HG02885 (cell line): ENCODE measurements around the gene ILF3.

ENCODE experiments used
- ATAC-seq: cut with Tn5 transposase; IDR thresholded peaks from one replicate; pipeline ENCODE4 v1.9.1; 2021; ENCODE audit warnings: mild to moderate bottlenecking; ENCODE audit not compliant: unreplicated experiment, poor library complexity

The ILF3 gene

DNA sequence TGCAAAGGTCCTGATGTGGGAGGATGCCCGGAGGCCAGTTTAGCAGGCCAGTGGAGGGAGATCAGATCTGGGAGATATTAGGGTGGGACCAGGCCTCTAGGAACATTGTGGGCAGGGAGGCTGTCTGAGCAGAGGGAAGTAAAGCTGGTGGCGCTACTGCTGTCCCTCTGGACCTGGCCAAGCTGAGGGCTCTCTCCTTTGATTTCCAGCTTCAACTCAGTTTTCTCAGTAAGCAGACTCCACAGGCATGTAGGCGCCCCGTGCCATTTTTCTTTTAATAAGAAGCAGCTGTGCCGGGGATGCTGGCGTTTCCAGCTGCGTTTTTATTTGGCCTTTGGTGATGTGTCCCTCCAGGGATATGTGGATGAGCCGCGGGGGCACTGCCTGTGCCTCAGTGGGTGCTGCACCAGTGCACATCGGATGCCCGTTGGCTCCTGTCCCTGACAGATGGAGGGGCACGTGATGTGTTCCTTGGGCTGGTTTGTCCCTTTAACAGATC lies 70.5 kb downstream of the ILF3 start:
- ATAC-seq, result no peak

DNA sequence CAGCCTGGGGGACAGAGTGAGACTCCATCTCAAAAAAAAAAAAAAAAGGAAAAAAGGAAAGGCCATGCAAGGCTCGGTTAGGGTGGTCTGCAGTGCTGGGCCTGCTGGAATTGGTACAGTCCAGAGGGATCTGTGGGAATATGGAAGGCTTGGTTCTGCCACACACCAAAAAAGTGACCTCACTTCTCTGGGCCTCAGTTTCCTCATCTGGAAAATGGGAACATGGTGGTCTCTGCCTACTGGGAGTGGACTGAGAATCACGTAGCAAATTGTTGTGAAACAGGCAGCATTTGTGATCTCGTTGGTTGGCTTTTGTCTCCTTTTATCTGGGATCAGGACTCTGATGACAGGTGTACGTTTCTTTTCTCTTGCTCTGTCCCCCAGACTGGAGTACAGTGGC lies 71.3 kb downstream of the ILF3 start:
- ATAC-seq, result no peak

- no peak for ATAC-seq
These were observed 72.1 kb downstream of the ILF3 start for GRCh38 chr19:10726268-10726667.

GRCh38 chr19:10727685-10728201 lies 73.6 kb downstream of the ILF3 start:
- no peak for ATAC-seq

- no peak for ATAC-seq
These were observed 75.3 kb downstream of the ILF3 start for GRCh38 chr19:10729411-10729810.

DNA sequence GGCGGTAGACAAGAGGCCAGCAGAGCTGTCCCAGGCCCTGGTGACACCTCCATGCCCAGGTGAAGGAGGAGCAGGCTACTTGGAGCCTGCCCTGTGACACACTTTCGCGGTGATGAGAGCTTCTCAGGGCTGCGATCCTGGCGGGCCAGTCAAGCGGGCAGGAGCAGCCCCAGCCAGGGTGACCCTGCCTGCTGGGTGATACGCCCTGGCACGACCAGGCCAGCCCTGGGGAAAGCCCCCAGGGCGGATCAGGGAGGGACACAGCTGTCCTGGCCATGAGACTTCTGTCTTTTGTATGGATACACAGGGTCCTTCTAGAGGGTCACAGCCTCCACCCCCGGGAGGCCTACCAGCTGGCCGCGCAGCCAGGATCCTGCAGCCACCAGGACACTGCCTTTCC lies 76.8 kb downstream of the ILF3 start:
- ATAC-seq, result no peak

GRCh38 chr19:10735741-10736140 lies 81.6 kb downstream of the ILF3 start:
- no peak for ATAC-seq

DNA sequence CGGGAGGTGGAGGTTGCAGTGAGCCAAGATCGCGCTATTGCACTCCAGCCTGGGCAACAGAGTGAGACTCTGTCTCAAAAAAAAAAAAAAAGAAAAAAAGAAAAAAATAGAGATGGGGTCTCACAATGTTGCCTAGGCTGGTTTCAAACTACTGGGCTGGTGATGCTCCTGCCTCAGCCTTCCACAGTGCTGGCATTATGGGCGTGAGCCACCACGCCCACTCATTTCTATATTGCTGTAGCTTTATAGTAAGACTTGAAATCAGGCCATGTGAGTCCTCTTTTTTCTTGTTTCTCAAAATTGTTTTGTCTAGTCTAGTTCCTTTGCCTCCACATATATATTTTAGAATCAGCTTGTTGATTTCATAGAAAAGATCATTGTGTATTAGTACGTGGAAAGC lies 82.0 kb downstream of the ILF3 start:
- no peak for ATAC-seq

DNA sequence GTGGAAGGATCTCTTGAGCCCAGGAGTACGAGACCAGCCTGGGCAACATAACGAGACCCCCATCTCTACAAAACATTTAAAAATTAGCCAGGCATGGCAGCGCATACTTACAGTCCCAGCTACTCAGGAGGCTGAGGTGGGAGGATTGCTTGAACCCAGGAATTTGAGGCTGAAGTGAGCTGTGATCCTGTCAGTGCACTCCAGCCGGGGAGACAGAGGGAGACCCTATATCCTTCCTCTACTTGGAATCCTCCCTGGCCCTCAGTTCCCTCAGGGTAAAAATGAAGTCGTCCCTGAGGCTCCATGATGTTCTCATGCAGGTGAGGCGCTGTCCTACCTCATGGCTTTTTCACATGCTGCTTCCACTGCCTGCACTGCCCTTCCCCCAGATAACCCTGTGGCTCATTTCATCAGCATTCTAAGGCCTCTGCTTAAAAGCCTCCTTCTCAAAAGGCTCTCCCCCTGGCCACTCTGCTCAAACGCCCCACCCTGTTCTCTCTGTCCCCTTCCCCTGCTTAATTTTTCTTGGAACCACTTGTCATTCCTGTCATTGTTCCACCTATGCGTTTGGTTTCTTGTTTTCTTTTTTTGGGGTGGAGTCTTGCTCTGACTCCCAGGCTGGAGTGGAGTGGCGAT lies 82.9 kb downstream of the ILF3 start:
- ATAC-seq, result no peak

DNA sequence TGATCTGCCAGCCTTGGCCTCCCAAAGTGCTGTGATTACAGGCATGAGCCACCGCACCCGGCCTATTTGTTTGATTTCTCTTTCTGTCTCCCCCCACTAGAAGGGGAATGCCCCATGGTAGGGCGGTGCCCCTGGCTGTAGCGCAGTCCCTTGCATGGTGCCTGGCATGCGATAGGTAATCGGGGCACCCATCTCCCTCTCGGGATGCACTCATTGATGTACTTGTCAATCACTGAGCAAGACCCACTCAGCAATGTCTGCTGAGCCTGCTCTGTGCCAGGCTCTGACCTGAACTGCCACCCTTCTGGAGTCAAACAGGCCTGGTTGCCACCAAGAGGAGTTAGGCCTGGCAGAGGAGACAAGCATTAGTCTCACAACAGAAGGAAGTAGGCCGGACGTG lies 83.6 kb downstream of the ILF3 start:
- no peak for ATAC-seq

DNA sequence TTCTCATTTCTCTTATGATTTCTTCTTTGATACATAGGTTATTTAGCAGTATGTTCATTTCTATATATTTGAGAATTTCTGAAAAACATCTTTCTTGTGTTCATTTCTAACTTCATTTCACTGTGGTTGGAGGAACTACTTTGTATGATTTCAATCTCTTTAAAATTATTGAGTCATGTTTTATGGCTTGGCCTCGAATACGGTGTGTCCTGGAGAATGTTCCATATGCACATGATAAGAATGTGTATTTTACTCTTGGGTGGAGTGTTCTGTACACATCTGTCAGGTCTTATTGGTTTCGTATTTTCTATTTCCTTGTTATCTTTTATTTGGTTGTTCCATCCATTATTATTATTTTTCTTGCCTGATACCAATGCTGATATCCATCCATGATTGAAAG lies 86.7 kb downstream of the ILF3 start:
- ATAC-seq, result no peak
